GM21515 (cell line): ENCODE data around the gene SLC8B1.

ENCODE experiments used
- ATAC-seq: cut with Tn5 transposase; IDR thresholded peaks from one replicate; pipeline ENCODE4 v1.9.1; 2021; ENCODE audit not compliant: unreplicated experiment

The SLC8B1 gene

DNA sequence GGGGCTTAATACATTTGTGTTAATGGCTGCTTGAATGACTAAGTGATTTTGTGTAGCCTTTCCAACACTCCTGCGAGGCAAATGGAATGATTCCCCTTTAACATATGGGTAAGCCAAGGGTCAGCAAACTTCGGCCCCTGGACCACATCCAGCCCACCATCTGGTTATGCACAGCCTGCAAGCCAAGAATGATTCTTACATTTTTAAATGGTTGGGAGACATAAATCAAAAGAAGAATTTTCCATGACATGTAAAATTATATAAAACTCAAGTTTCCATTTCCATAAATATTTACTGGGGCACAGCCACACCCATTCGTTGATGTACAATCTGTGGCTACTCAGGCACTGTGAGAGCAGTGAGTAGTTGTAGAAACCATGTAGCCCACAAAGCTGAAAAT, 9.0 kb downstream of the SLC8B1 start:
- ATAC-seq: no peak

DNA sequence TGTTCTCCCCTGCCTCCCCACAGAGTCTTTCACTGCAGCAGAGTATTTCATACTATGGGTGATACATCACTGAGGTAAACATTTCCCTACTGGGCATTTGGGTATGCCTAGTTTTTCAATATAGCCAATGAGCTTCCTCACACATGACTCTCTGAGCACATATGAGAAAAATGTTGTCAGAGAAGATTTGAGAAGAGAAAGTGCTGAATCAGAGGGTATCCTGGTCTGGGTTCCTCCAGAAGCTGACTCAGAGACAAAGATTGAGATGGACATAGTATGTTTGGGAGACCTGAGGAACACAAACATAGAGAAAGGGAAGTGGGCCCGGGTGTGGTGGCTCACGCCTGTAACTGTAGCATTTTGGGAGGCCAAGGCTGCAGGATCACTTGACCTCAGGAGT, 12.6 kb downstream of the SLC8B1 start:
- no peak for ATAC-seq

DNA sequence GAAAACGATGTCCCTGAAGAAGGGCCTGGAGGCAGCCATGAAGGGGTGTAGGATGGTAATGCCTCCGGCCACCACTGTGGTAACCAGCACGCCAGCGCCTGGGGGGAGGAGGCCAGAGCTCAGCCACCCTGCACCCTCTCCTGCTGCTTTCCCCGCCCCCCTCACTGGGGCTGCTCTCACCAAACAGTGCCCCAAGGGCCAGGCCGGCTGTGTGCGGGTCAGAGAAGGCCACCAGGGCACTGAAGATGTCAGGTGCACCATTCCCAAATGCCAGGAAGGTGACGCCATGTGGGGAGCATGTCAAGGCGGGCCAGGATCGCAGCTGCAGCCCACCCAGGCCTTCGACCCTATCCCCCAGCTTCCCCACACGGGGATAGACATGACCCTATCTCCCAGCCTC, 14.5 kb downstream of the SLC8B1 start:
- no peak for ATAC-seq

DNA sequence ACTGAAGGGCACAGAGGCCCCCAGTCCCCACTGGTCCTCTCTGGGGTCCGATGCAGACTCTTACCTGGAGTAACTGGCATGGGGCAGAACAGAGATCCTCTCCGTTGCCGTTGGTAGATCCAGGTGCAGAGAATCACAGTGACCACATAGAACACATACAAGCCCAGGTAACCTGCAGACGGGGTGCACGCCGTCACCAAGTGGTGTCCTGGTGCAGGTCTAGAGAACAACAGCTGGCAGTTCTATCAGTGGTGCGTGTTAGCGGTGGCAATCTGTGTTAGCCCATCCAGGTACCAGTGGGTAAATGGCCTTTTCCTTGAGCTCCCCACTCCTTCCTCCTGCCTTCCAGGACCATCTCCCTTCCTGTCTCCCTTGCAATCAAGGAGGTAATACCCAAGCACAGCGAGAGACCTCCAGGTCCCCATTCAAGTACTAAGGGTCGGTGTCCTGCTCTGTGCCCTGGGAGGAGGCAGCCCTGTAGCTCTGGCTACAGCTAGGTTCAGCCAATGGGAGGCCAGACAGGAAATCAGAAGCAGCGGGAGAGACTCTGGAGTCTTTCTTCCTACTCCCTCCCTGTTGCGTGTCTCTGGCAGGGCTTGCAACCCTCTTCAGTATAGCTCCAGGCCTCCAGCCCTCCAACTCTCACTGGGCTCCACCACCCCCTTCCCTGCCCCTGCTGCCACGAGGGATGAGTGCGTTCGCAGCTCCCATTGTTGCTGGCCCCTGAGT, 15.8 kb downstream of the SLC8B1 start:
- ATAC-seq: no peak

DNA sequence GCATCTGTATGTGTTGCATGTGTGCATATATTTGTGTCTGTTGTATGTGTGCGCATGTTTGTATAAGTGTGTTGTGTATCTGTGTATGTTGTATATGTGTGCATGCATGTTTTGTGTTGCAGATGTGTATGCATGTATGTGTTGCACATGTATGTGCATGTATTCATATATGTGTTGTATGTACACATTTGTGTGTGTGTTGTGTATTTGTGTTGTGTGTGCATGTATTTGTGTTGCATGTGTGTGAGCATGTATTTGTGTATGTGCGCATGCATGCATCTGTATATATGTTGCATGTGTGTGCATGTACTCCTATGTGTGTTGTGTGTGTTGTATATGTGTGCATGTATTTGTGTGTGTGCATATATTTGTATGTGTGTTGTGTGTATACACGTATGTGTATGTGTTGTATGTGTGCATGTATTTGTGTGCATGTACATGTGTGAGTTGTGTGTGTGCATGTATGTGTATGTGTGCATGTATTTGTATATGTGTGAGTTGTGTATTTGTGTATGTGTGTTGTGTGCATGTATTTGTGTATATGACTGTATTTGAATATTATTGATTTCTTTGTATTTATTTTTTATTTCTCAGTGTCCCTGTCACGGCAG, 16.8 kb downstream of the SLC8B1 start:
- no peak for ATAC-seq

DNA sequence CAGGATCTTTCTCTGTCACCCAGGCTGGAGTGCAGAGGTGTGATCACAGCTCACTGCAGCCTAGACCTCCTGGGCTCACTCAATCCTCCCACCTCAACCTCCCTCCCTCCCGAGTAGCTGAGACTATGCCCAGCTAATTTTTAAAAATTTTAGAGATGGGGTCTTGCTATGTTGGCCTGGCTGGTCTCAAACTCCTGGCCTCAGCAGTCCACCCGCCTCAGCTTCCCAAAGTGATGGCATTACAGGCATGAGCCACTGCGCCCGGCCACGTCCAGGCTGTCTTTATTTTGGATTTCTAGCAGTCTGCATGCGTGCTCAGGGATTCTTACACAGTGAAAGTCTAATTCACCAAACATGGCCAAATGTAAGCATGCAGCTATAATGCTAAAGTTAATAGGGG, 17.8 kb downstream of the SLC8B1 start:
- no peak for ATAC-seq

DNA sequence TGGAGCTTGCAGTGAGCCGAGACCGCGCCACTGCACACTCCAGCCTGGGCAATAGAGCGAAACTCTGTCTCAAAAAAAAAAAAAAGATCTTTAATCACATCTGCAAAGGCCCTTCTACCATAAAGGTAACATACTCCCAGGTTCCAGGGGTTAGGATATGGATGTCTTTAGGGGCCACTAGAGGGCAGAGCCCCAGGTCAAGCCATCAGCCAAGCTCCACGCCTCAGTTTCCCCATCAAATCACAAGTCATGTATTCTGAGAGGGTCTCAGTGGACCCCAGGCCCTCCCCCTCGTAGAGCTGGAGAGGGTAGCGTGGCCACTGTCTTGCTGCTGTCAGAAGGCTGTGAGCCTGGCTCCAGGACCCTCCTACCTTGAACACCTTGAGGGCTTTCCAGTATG, 18.8 kb downstream of the SLC8B1 start:
- ATAC-seq: no peak

DNA sequence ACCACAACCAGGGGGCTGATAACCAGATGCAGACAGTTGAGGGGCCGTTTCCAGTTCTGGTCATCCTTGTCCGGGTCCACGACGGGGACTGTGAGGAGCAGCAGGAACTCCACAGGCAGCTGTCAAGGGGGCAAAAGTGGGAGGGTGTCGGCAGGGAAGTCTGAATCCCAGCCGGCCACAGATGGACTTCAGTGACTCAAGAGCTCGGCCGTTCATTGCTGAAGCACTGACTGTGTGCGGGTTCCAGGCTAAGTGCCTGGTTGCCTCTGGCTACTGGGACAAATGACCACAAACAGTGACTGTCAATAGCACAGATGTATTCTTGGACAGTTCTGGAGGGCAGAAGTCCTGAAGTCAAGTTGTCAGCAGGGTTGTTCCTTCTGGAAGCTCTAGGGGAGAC, 19.6 kb downstream of the SLC8B1 start:
- no peak for ATAC-seq

DNA sequence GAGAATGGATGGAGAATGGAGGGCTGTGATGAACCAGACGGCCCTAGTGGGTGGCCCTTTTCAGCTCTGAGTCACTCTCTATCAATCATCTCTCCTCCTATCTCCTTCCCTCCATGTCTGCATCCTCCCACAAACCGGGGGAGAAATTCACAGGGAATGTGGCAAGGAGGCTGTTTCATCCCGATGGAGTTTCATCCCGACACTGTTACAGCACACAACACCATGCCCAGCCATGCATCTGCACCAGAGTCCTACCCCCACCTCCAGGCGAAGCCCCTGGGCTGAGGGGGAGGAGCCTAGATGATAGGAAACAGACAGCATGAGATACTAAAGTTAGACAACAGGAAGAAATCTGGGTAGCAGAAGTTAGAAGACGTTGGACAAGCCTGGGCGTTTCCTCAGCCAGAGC, 20.8 kb downstream of the SLC8B1 start:
- ATAC-seq: no peak

DNA sequence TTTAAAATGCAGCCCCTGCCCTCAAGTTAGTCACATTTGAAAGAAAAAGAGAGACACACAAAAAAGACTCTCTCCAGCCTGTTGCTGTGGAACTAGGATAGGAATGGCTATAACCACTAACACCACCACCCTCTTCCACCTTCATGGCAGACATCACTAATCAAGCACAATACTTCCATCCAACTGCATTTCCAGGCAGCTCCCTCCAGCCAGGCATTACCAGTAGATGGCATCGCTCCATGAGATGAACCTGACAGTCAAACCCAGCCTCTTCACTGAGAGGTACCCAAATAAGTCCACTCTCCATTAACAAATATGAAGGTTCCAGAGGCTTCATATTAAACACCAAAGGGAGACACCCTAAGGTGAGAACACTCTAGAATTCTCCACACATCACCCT, 24.4 kb downstream of the SLC8B1 start:
- ATAC-seq: no peak

DNA sequence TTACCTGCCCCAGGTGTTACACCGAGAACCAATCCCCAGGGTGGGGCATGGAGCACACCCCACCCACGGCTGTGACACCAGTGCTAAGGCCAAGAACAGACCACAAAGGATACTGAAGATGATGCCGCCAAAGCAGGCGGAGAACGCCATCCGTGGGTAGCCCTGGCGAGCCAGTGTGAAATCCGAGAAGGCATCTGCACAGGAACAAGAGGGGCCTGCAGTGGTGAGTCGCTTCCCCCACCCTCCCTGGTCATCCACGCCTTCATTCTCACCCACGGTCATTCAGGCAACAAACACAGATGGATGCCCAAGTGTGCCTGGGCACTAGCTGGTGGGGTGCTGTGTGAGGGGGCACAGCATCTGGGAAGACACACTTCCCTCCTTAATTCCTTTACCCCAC, 28.5 kb downstream of the SLC8B1 start:
- ATAC-seq: no peak

DNA sequence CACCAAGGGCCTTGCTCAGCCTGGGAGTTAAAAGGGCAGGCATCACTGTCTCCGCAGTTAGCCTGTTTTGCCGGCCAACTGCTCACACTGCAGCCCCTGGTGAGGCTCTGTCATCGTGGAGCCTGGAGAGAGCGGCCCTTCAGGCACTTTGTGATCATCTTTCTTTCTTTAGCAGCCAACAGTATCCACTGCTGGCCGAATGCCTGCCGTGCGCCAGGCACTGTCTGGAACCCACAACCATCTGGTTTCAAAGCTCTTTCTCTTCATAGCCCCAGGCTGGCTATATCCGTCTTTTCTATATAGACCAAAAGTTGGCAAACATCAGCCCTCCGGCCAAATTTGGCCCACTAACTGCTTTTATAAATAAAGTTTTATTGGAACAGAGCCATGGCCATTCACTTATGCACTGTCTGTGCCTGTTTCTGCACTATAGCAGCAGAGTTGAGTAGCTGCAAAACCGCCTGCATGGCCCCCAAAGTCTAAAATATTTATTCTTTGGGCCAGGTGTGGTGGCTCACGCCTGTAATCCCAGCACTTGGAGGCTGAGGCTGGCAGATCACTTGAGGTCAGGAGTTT, 29.5 kb downstream of the SLC8B1 start:
- ATAC-seq: no peak

DNA sequence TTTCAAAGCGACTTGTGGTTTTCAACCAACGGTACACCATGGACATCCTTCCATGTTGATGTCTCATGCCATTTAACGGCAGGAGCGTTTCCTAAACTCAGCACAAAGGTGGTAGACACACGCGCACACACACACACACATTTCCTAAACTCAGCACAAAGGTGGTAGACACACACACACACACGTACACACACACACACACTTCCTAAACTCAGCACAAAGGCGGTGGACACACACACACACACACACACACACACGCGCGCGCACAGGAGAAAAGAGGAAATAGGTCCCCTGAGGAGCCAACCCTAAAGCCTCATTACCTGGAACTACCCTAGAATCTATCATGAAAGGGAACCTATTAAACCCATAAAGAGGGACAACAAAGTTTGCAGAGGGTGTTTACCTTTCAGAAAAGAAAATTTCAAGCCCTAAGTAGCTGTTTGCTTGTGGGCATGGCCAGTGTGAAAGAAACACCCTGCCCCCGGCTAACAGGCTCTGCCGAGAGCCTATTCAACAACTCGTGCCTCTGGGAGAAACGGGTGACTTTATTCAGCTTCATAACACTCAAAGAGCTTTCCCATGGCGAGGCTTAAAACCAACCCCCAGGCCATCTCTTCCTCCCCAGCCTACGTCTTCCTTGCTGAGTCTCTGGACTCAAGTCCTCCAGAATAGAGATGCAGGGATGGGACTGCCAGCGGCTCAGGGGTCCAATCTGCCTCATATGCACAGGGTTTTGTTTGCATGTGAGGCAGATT, 31.8 kb downstream of the SLC8B1 start:
- ATAC-seq: no peak

DNA sequence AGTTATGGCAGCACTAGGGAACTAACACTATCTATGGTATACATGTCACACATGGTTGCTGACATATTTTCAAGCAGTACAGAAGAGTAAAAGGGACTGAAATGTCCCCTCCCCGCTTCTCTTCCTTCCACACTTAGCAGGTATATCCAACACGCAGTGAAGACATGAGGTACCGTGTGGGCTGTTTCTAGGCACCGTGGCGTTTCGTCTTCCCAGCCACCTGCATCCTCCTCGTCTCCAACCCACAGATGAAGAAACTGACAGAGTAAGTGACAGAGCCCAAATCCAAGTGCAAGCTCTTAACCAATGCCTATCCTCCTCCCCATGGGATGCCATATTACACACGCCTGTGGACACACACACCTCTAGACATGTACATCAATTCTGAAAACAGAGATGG, 32.4 kb downstream of the SLC8B1 start:
- no peak for ATAC-seq

DNA sequence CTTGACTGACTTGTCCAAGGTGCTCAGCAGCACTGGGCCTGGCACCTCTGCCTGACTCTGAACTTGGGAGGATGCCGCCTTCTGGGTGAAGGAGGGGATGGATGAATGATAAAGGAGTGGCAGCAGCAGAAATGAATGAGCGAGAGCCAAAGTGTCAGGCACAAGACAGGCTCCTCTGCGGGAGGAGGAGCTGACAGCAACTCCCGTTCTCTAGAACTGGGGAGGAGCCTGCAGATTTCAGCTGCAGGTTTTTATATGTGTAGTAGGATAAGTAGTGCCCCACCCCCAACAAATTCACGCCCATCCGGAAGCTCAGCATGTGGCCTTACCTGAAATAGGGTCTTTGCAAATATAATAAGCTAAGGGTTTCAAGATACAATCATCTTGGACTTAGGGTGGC, 33.1 kb downstream of the SLC8B1 start:
- no peak for ATAC-seq

DNA sequence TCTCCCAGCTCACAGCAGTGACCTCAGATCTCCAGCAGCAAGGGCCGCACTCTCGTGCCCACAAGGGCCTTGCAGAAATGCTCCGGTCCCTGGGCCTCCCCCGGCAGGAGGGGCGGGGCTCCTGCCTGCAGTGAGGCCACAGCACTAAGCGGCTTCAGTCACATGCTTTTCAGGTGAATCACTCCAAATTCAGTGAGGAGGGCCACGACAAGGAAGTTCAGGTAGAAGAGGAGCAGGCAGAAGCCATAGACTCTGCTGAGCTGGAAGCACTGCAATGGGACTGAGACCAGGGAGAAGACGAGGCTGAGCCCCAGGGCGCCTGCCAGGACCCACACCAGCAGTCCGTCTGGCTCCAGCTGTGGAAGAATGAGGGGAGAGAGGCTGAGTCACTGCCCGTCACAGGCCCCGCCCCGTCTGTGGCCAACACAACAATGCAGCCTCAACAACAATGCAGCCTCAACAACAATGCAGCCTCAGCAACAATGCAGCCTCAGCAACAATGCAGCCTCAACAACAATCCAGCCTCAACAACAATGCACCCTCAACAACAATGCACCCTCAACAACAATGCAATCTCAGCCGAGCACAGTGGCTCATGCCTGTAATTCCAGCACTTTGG, 35.2 kb downstream of the SLC8B1 start:
- ATAC-seq: no peak

DNA sequence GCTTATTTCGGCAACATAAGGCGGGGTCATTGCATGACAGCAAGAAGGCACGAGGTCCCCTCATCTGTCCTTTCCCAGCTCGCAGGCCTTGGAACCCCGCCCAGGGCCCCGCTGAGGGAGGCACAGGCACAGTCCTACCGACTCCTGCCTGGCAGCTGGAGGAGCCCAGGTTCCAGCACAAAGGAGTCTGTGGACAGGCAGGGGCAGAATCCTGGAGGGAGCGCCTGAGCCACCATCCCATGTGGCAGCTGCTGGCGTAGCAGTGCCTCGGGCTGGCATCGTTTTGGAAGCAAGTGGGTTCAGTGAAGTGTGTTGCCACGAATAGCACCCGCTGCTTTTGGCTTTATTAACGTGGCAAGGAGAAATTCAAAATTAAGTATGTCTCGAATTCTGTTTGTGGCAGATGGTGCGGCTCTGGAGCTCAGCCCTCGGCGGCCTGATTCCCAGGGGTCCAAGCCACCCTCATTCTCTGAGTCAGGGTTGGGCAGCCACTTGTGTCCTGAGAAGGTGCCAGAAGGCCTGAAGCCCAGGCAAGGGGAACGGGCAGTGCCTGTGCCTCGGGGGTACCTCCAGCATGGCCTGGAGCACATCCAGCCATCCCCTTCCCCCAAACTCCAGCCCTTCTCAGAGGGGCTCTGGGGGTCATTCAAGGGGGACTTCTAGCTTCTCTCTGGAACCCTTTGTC, 35.9 kb downstream of the SLC8B1 start:
- no peak for ATAC-seq

DNA sequence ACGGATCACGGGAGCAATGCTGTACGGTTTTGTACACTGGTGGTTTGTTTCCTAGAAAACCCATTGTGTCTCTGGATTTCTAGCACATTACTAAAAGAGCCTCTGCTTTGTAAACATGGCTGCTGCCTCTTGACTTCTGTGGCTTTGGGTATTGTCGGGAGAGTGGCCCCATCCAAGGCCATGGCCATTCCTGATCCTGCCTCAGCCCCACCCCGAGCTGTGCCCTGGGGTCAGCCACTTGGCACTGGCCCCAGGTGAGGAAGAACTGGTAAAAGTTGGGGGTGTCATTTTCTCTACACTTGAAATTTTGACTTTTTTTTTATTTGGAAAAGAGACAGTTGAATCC, 36.5 kb downstream of the SLC8B1 start:
- ATAC-seq: no peak

DNA sequence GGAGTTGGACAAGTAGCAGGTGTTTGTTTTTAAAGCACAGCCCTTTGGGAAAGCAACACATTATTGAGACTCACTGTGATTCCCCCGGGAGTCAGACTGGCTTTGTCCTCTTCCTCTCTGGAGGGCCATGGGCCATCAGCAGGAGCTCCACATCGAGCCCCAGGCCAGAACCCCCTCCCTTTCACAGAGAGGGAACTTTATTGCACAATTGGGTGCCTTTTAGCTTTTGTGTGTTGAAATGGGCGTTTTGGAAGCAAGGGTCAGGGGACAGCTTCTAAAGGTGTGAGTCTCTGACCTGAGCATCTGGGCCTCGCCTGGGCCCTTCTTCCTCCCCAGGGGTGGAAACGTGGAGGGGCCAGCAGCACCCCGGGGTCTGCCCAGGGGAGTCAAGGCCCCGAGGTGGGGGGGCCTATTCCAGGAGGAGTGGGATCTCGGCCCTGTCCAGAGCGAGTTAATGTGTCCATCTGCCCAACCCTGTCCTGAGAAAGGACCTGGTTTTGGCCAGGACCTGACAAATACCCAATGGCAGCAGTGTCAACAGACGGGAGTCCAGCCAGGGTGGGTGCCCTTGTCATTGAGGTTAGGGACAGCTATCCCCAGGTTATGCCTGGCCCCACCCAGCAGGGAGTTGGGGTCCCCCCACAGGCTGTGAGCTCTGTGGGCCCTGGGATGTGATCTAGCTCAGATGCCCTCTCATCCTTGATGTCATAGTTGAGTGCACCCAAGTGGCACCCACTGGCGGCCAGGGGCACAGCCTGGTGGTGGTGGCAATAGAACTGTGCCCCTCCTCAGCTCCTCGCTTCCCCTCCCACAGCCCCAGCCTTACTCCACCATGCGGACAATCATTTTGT, 37.1 kb downstream of the SLC8B1 start:
- ATAC-seq: no peak

DNA sequence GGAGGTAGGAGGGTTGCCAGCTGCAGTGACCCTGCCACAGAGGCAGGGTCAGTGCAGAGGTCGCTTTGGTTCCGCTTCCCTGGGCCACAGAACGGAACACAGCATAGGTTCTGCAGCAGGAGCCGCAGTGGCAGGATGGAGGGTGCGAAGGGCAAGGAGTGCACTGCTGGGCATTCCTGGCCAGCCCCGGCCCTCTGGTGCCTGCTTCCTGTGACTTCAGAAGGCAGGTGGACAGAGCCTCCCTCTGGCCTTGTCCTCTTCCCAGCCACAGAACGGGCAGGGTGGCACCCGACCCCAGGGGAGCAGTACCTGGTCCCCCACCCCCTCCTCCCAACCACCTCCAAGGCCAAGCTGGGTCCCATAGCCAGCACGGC, 37.7 kb downstream of the SLC8B1 start:
- no peak for ATAC-seq
